Muscle of leg (tissue), 11 donors: ENCODE results near the gene GRK3. TPM values are rescaled to one million over a fixed set of nuclear protein-coding genes. Genes with fewer than 3 reads are reported as not detected.

Experiments
- DNase-seq: peaks from one replicate; pipeline ENCODE4 v3.0.0; 2013
- H3K27ac ChIP-seq: one replicate; pipeline ENCODE4 v1.5.1; 2013; ENCODE audit warnings: mild to moderate bottlenecking, low read length, control low read depth
- H3K27me3 ChIP-seq: one replicate; pipeline ENCODE4 v1.6.1; 2013; ENCODE audit warnings: low read length; ENCODE audit not compliant: control insufficient read depth, insufficient read depth
- H3K36me3 ChIP-seq: one replicate; pipeline ENCODE4 v1.6.1; 2013; ENCODE audit warnings: low read length; ENCODE audit not compliant: control insufficient read depth, insufficient read depth
- H3K4me1 ChIP-seq: one replicate; pipeline ENCODE4 v1.6.1; 2013; ENCODE audit warnings: low read length; ENCODE audit not compliant: control insufficient read depth, insufficient read depth
- H3K4me3 ChIP-seq: one replicate; pipeline ENCODE4 v1.5.1; 2013; ENCODE audit warnings: low read length, control low read depth
- H3K9me3 ChIP-seq: replicated peaks from 2 replicates; pipeline ENCODE4 v1.6.1; 2013; ENCODE audit warnings: low read depth, low read length; ENCODE audit not compliant: control insufficient read depth
- WGBS: methylation state at CpG from one replicate; pipeline ENCODE4 v1.1.5; 2013; ENCODE audit warnings: missing lambda C conversion rate; ENCODE audit not compliant: insufficient coverage; 5-methylcytosine and 5-hydroxymethylcytosine counted together
- polyA plus RNA-seq, 8 donors: library from polyadenylated mRNA; unstranded; fragments of 120-200 nt; gene quantifications; one replicate each; pipeline versions ENCODE4 v1.2.1 to v1.2.3, GENCODE V29; 2013; ENCODE audit warnings: inconsistent platforms in 1 of 8, low replicate concordance in 1 of 8; ENCODE audit not compliant: insufficient read length in 8 of 8, insufficient read depth in 1 of 8
- total RNA-seq: library from RNA; stranded (reverse); fragments of 120-200 nt; gene quantifications from one replicate; pipeline ENCODE4 v1.2.4, GENCODE V29; 2013

Gene GRK3
- total and polyA plus RNA-seq, 9 donors = 5.7 to 9.0 (median 7.2) TPM

- no peak for DNase-seq
- no peaks in the 10 kb centered on the region for H3K27me3 ChIP-seq
- H3K36me3 ChIP-seq = no peaks in the 10 kb centered on the region
- no peak overlapping the region for H3K4me3 ChIP-seq
- no CpG with 5 or more reads among the region's 3 CpGs for WGBS
- no peak overlapping the region for H3K27ac ChIP-seq
- H3K9me3 ChIP-seq = no peaks in the 10 kb centered on the region
- H3K4me1 ChIP-seq = no peaks in the 10 kb centered on the region
Measured at GRCh38 chr22:25534724-25535123, 29.8 kb upstream of the GRK3 start.

GRCh38 chr22:25536589-25536988, 27.9 kb upstream of the GRK3 start:
- no peaks in the 10 kb centered on the region for H3K4me1 ChIP-seq
- H3K27me3 ChIP-seq = no peaks in the 10 kb centered on the region
- H3K4me3 ChIP-seq = no peak overlapping the region
- WGBS = 52% methylated on average over 2 of the region's 4 CpGs
- H3K36me3 ChIP-seq = no peaks in the 10 kb centered on the region
- peak; percentile 46 for DNase-seq
- H3K27ac ChIP-seq = no peak overlapping the region
- H3K9me3 ChIP-seq = peaks cover 2% of the 10 kb centered on the region

- 83% methylated on average over 2 of the region's 3 CpGs for WGBS
- peak; percentile 39 for DNase-seq
- no peak overlapping the region for H3K27ac ChIP-seq
Measured at GRCh38 chr22:25540166-25540907, 24.1 kb upstream of the GRK3 start.

GRCh38 chr22:25540908-25541660, 23.4 kb upstream of the GRK3 start:
- H3K27ac ChIP-seq = no peak overlapping the region
- H3K9me3 ChIP-seq = peaks cover 2% of the 10 kb centered on the region
- DNase-seq = no peak
- WGBS = 82% methylated on average over 2 of the region's 4 CpGs
- no peaks in the 10 kb centered on the region for H3K4me1 ChIP-seq
- H3K4me3 ChIP-seq = no peak overlapping the region
- H3K27me3 ChIP-seq = no peaks in the 10 kb centered on the region
- no peaks in the 10 kb centered on the region for H3K36me3 ChIP-seq

More at GRCh38 chr22:25540166-25540907, 24.1 kb upstream of the GRK3 start:
- no peak overlapping the region for H3K4me3 ChIP-seq
- H3K4me1 ChIP-seq = no peaks in the 10 kb centered on the region
- H3K36me3 ChIP-seq = no peaks in the 10 kb centered on the region
- no peaks in the 10 kb centered on the region for H3K27me3 ChIP-seq
- H3K9me3 ChIP-seq = peaks cover 2% of the 10 kb centered on the region

GRCh38 chr22:25542191-25542590, 22.3 kb upstream of the GRK3 start:
- Histone ChIP-seq H3K36me3 (no peaks in the 10 kb centered on the region), H3K4me3 (no peak overlapping the region), H3K27me3 (no peaks in the 10 kb centered on the region), H3K27ac (no peak overlapping the region), H3K4me1 (no peaks in the 10 kb centered on the region), H3K9me3 (peaks cover 2% of the 10 kb centered on the region)
- DNase-seq = no peak
- no CpG with 5 or more reads among the region's 1 CpG for WGBS

- no peak overlapping the region for H3K4me3 ChIP-seq
- WGBS = 86% methylated on average over 5 of the region's 6 CpGs
- H3K27me3 ChIP-seq = no peaks in the 10 kb centered on the region
- H3K36me3 ChIP-seq = no peaks in the 10 kb centered on the region
- H3K9me3 ChIP-seq = peaks cover 2% of the 10 kb centered on the region
- no peaks in the 10 kb centered on the region for H3K4me1 ChIP-seq
- DNase-seq = no peak
- no peak overlapping the region for H3K27ac ChIP-seq
Measured at GRCh38 chr22:25542720-25543402, 21.6 kb upstream of the GRK3 start.

GRCh38 chr22:25545146-25545545, 19.3 kb upstream of the GRK3 start:
- H3K4me3 ChIP-seq = no peak overlapping the region
- no peaks in the 10 kb centered on the region for H3K4me1 ChIP-seq
- peaks cover 2% of the 10 kb centered on the region for H3K9me3 ChIP-seq
- no peak overlapping the region for H3K27ac ChIP-seq
- H3K27me3 ChIP-seq = no peaks in the 10 kb centered on the region
- no CpG with 5 or more reads among the region's 3 CpGs for WGBS
- DNase-seq = no peak
- H3K36me3 ChIP-seq = no peaks in the 10 kb centered on the region

- no peak overlapping the region for H3K27ac ChIP-seq
- H3K27me3 ChIP-seq = no peaks in the 10 kb centered on the region
- WGBS = 83% methylated on average over 7 of the region's 10 CpGs
- peaks cover 2% of the 10 kb centered on the region for H3K9me3 ChIP-seq
- DNase-seq = no peak
- H3K4me1 ChIP-seq = no peaks in the 10 kb centered on the region
- H3K4me3 ChIP-seq = no peak overlapping the region
- no peaks in the 10 kb centered on the region for H3K36me3 ChIP-seq
Measured at GRCh38 chr22:25545672-25546071, 18.8 kb upstream of the GRK3 start.

- no peak for DNase-seq
- Histone ChIP-seq H3K9me3 (peaks cover 2% of the 10 kb centered on the region), H3K27me3 (no peaks in the 10 kb centered on the region), H3K4me1 (no peaks in the 10 kb centered on the region), H3K4me3 (no peak overlapping the region), H3K36me3 (no peaks in the 10 kb centered on the region), H3K27ac (no peak overlapping the region)
- WGBS = no CpG with 5 or more reads among the region's 2 CpGs
Measured at GRCh38 chr22:25546242-25546641, 18.2 kb upstream of the GRK3 start.

GRCh38 chr22:25546751-25547150, 17.7 kb upstream of the GRK3 start:
- WGBS = no CpG with 5 or more reads among the region's 4 CpGs
- no peaks in the 10 kb centered on the region for H3K9me3 ChIP-seq
- DNase-seq = peak; percentile 28
- H3K4me1 ChIP-seq = no peaks in the 10 kb centered on the region
- no peaks in the 10 kb centered on the region for H3K27me3 ChIP-seq
- H3K27ac ChIP-seq = no peak overlapping the region
- H3K4me3 ChIP-seq = no peak overlapping the region
- H3K36me3 ChIP-seq = no peaks in the 10 kb centered on the region
